NCI-H526 treated with DMSO at 0.1 percent for 48 hours (cell line): ENCODE measurements around the gene CARMIL3.
A peak's percentile ranks its signal among the peaks of the same experiment; 100 is the strongest.
"Not testable (repeated sequence)": the region's sequence is repeated elsewhere in the genome, so short reads cannot be mapped to it uniquely, and the experiment has no call there.

Experiments
- DNase-seq: peaks from one replicate; lab custom pipeline; 2025; lab: John Stamatoyannopoulos, UW

Gene CARMIL3

DNA sequence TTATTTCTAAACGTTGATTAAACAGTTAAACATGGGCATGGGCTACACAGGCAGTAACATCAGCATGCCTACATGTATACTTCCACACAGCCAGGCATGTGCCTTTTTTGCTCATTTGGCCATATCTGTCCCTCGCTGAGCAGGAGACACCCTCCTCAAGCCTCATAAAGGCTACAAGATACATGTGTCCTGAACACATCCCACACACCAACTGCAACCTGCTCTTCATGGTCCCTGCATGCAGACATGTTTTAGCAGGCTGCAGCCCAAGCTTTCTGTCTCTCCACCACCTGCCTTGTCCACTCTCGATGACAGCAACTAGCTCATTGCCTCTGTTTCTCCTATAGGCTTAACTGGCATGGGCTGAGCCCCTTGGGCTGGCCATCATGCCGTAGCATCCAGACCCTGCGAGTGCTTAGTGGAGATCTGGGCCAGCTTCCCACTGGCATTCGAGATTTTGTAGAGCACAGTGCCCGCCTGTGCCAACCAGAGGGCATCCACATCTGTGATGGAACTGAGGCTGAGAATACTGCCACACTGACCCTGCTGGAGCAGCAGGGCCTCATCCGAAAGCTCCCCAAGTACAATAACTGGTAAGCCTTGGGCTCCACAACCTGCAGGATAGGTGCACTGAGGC, 44.9 kb downstream of the CARMIL3 start:
- DNase-seq, result no peak

DNA sequence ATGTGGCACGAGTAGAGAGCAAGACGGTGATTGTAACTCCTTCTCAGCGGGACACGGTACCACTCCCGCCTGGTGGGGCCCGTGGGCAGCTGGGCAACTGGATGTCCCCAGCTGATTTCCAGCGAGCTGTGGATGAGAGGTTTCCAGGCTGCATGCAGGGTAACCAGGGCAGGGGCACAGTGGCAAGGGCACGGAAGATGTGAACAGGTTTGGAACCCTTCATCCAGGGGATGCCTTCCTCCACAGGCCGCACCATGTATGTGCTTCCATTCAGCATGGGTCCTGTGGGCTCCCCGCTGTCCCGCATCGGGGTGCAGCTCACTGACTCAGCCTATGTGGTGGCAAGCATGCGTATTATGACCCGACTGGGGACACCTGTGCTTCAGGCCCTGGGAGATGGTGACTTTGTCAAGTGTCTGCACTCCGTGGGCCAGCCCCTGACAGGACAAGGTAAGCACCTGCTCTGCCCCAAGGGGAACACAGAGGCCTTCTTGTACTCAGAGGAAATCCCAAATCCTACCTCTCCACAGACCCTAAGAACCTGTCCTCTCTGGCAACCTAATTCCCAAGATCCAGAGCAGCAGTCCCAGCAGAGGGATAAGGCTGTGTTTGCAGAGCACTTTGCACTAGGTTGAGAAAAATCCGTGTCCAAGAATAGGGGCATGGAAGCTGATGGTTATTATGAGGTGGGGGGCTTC, 46.6 kb downstream of the CARMIL3 start:
- no peak for DNase-seq

DNA sequence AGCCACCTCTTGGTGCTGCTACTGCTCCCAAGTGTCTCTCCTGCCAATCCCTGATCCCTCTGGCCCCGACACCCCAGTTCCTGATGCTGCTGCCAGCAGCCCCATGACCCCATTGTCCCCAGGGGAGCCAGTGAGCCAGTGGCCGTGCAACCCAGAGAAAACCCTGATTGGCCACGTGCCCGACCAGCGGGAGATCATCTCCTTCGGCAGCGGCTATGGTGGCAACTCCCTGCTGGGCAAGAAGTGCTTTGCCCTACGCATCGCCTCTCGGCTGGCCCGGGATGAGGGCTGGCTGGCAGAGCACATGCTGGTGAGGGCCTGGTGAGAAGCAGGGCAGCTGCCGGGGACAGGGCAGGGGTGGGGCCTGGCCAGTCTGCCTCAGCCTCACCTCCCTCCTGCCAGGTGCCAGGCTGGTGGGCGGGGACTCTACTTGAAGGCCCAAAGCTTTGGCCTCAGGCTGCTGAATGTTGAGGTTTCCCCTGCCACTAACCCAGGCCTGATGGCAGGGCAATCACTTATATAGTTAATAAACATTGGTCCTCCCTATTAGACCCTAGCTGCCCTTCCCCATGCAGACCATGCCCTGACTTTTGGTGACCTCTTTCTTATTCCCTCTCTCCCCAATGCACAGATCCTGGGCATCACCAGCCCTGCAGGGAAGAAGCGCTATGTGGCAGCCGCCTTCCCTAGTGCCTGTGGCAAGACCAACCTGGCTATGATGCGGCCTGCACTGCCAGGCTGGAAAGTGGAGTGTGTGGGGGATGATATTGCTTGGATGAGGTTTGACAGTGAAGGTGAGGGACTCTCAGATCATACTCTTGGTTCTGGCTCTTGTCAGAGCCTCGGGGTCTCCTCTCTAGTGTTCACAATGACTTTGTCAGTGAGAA, 47.4 kb downstream of the CARMIL3 start:
- DNase-seq, result no peak

DNA sequence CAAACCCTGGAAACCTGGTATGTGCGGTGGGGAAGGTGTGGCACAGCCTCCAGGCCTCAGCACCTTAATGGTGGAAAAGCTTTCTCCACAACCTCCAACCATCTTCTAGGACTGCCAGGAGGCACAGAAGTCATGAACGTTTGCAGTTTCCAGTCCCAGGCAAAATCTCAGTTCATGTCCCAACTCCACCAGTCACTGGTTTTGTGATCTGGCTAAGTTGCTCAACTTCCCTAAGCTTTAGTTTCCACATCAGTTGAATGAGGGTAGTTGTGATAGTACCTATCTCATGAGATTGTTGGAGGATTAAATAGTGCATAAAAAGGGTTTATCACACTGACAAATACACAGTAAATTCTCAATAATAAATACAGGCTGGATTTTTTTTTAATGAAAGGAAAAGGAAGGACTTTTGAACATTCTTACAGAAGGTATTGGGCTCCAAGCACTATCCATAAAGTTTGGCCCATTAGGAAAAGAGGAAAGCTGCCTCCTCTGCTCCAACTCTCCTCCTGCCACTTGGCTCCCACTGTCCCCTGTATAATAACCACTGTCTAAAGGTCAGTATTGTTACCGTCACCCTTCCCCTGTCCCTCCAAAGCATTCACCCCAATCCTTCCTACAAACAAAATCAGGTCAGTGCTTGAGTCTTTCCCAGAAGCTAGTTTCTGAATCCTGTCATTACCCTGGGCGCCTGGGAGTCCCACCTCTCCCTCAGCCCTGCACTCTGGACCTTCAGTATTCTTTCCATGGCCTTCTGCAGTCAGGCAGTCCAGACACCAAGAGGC, 48.6 kb downstream of the CARMIL3 start:
- DNase-seq, result no peak

DNA sequence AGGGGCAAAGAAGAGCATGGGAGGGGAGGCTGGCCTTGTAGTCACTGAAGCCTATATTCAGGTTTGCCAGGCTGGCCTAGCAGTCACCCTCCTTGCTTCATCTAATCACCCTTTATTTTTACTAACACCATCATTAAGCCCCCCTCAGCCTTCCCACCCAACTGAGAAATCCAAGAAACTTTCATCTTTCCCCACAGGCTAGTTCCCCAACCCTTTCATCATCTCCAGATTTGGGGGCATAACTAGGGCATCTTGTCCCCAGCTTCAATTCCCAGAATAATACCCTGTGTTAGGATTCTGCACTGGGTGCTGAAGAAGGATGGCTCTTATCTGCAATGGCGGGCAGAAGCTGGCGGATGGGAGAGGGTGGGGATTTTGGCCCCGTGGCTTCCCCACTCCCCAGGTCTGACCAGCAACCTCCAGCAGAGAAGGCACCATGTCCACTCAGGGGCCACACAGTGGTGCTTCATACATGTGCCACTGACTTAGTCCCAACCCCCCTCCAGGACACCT, 49.2 kb downstream of the CARMIL3 start:
- no peak for DNase-seq

DNA sequence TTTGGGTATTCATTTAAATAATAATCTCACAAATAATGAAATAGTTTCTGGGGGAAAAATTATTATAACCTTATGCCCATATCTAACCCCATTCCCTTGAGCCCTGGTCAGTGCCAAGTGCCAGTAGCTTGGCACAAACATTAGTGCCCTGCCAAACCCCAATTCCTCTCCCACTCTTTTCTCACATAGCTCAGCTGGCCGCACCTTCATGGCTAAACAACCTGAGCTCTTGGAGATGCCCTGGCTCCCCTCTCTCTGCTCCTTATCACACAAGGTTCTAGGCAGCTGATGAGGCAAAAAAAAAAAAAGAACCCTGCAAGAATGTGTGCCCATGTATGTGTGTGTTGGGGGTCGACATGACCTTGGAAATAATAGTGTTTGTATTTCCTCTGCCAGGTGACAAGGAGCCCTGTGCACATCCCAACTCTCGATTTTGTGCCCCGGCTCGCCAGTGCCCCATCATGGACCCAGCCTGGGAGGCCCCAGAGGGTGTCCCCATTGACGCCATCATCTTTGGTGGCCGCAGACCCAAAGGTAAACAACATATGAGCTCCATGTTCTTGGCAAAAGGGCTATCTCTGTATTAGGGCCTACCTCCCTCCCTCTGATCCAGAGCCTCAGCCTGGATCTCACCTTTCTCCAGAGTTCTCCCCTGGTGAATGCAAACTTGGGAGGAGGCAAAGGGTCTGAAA, 50.7 kb downstream of the CARMIL3 start:
- DNase-seq, result no peak

DNA sequence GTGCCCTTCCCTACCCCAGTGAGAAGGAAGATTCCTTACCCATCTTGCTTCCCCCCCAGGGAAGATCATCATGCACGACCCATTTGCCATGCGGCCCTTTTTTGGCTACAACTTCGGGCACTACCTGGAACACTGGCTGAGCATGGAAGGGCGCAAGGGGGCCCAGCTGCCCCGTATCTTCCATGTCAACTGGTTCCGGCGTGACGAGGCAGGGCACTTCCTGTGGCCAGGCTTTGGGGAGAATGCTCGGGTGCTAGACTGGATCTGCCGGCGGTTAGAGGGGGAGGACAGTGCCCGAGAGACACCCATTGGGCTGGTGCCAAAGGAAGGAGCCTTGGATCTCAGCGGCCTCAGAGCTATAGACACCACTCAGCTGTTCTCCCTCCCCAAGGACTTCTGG, 51.6 kb downstream of the CARMIL3 start:
- DNase-seq, result no peak

DNA sequence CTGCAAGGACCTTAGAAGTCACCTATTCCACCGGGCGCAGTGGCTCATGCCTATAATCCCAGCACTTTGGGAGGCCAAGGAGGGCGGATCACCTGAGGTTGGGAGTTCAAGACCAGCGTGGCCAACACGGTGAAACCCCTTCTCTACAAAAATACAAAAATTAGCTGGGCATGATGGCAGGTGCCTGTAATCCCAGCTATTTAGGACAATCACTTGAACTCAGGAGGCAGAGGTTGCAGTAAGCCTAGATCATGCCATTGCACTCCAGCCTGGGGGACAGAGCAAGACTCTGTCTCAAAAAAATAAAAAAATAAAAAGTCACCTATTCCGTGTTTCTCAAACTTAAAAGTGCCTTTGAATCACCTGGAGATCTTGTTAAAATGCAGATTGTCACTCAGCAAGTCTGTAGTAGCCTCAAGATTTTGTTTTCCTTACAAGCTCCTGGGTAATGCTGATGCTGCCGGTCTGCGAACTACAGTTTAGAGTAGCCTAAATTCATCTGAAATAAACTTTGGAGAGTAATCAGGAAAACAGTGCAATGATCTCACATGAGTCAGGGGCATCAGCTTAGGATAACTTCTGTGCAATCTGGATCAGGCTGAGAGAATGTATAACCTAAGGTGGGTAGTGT, 53.9 kb downstream of the CARMIL3 start:
- not testable (repeated sequence) for DNase-seq

DNA sequence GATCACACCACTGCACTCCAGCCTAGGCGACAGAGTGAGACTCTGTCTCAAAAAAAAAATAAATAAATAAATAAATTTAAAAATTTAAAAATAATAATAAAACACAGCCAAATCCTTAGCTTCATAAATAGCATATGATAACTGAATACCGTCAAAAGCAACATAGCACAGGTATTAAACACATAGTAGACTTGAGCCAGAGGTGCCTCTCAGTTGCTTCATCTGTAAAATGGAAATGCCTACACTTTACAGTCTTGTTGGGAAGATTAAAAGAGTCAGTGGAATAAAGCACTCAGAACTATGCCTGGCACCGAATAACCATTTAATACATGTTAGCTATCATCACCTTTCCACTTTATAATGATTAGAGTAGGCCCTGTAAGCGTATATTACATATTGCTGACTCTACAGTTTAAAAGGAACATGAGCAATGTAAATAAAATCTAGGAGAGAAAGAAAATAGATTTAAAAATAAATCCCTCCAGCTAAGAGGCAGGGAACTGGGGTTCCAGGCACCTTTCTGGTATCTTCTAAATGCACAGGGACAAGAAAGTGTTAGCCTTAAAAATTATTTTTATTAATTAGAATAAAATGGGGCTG, 55.0 kb downstream of the CARMIL3 start:
- no peak for DNase-seq

DNA sequence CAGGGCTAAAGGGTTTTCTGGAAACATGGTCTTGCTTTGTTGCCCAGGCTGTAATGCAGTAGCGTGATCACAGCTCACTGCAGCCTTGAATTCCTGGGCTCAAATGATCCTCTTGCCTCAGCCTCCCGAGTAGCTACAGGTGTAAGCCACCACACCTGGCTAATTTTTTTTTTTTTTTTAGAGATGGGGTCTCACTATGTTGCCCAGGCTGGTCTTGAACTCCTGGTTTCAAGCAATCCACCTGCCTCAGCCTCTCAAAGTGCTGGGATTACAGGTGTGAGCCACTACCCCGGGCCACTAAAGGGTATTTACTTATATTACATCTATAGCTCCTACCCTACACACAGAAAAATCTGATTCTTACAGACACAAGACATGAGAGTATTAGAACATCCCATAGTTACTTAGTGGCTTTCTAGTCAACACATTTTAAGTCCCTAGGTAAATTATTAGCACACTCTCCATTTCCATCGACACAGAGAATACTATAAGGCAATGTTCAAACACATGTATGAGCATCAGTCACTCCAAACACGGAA, 56.6 kb downstream of the CARMIL3 start:
- no peak for DNase-seq

DNA sequence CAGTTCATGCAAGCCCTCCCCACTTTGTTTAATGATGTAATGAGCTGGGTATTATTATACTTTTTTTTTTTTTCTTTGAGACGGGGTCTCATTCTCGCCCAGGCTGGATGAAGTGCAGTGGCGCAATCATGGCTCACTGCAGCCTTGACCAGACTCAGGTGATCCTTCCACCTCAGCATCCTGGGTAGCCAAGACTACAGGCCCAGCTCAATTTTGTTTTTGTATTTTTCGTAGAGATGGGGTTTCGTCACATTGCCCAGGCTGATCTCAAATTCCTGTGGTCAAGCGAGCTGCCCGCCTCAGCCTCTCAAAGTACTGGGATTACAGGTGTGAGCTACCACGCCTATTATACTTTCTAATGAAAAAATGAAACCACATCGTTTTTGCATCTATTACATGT, 58.3 kb downstream of the CARMIL3 start:
- DNase-seq, result no peak

DNA sequence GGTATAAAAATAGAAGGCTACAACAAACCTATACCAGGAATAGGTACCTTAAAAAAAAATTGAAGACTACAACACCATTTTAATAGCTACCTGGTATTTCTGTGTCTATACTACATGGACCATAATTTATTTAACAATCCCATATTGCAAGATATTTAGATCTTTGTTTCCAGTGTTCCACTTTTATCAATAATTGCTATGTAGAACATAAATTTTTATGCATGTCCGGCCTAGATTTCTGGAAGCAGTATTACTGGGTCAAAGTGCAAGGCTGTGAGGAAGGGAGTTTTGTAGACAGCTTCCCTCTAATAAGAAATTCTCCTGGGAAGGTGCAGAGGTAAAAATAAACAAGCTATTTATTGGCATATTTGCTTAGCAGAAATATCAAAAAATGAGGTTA, 58.7 kb downstream of the CARMIL3 start:
- DNase-seq, result no peak

DNA sequence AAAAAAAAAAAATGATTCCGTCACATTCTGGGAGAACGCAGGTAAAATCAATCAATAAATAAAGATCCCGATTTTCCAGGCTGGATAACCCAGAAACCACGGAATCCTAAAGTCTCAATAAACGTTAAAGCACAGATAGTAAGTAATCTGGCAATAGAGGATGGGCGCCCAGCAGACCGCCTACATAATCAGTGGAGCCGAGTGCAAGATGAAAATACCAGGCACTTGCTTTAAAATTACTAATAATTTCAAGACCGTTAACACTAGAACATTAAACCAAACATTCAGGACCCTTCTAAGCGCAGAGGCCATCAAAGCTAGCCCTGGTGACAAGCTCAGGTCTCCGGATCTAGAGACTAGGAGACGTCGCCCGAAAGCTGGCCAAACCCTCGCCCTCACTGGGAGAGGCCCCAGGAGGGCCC, 61.6 kb downstream of the CARMIL3 start:
- no peak for DNase-seq

DNA sequence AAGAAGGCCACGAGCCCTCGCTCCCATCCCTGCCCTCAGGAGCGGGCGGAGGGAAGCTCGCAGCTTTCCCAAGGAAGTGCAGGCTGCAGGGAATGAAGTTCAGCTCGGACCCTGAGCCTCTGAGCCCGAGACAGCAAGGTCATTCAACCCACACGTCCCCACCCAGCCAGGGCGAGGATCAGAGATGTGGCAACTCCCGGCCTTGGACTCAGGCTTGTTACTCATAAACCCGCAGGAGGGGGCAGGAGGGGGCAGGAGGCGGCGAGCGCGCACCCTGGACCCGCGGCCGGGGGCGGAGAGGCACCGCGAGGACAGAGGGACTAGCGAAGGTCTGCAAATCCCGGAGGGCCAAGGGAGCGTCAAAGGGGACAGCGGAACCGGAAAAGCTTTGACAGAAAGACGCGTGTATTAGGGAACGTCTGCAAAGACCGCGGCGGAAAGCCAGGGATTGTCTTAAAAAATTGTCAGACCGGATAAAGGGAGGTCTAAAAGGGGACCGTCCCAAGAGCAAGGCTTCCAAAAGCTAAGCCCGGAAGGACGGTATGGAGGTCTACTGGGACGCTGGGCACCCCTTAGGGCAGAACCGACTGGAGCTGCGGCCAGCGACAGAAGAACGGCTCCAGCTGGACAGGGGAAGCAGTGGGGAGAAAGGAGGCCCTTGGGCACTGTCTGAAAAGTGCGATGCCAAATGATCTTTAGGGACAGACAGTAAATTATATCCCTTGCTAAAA, 62.2 kb downstream of the CARMIL3 start:
- DNase-seq, result peak; percentile 92

DNA sequence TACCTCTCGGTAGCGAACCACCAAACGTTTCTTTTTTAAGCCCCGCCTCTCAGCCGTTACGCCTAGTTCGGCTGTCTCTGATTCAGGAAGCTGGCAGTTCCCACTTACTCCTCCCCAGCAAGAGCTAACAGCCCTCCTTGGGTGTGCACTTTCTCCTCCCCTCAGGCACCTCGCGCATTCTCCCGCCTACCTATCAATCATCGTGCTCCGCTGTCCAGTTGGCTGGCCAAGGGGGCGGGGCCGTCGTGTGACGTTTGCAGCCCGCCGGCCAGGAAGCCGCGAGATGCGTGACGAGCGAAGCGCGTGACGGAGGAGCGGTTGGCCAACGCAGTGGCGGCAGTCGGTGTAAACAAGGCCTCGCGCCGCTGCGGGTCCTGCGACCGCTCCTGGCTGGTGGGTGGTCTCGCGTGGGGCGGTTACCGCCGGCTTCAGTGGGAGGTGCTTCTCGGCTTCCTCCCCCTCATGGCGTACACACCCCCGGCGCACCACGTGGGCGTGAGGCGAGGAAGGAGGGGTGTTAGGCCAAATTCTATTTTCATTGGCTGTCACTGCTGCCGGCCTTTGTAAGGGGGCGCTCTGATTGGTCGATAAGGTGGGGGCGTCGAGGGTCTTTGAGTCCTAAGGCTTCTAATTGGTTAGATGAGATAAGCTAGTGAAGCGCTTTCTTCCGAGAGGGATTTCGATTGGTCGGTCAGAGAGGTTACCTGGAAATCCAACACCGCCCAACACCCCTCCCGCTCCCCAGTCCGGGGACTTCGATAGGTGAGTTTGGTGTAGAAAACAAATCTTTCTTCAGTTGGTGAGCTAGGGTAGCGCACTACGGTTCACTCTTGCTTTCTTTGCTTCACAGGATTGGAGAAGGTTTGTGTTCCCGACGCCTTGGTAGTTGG, 63.0 kb downstream of the CARMIL3 start, which contains the start of the genes DCAF11 and NRL:
DCAF11 (plus strand) TSS at position 246 of the 890 bp plus-strand sequence. CDS start 818 bp downstream, outside the sequence.
NRL (minus strand) TSS at position 418 of the 890 bp plus-strand sequence. CDS start 32,101 bp downstream, outside the sequence.
- peak; percentile 99 for DNase-seq

DNA sequence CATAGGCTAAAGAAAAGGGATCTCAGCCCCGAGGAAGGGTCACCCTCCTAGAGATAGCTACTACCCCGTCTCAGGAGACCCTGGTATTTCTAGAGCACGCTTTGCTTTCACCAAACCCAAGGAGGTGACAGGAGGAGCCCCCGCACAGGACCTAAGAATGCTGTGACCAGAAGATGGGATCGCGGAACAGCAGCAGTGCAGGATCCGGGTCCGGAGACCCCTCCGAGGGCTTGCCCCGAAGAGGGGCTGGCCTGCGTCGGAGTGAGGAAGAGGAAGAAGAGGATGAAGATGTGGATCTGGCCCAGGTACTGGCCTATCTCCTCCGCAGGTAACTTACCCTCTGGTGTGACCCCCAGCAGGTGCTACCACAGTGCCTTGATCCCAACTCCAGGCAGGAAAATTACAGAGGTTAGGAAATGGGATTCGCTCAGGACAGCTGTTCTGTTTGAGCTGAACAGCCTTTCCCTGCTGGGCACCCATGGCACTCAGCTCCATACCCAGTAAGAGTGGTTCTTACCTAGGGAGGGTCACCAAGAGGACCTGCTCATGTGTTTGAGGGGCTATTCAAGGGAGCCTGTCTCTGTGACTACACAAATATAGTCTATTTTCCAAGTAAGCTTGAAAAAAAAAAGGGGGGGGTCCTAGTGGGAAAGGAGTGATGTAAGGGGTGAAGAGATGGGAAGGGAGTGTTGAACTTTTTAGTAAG, 63.8 kb downstream of the CARMIL3 start:
- DNase-seq, result no peak

DNA sequence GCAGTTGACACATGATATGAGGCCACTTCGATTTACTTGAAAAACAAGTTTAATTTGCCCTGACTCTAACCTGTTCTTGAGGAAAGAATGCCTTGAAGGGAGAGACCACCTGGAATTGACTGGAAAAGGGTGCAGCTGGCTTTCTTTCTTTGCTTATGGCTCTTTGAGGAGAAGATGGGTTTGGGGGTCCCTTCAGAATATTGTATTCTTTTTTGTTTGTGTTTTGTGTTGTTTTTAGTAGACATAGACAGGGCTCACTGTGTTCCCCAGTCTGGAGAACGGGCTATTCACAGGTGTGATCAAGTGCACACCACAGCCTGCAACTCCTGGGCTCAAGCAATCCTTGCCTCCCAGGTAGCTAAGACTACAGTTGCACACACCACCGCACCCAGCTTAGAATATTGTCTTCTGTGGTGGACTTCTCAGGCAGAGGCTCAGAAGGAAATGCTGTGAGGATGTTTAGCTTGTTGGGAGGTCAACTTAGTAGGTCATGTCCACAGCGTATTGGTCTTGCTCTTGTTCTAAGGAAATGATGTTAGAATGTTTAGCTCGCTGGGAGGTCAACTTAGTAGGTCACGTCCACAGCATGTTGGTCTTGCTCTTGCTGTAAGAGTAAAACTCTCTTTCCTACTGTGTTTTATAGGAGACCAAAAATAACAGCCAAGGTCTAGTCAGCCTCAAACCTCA, 64.5 kb downstream of the CARMIL3 start:
- no peak for DNase-seq
